IgD-negative memory B cell (primary cell): ENCODE data around the gene EML1. TPM values are rescaled to one million over a fixed set of nuclear protein-coding genes. Genes with fewer than 3 reads are reported as not detected.

Source experiments
- H3K27ac Mint-ChIP-seq, 3 donors: one replicate each; pipeline ENCODE4 v1.8.0; 2020 to 2022; ENCODE audit warnings: mild to moderate bottlenecking in 3 of 3, mixed read lengths in 3 of 3, moderate library complexity in 1 of 3
- H3K27me3 Mint-ChIP-seq: one replicate; pipeline ENCODE4 v1.8.0; 2021; ENCODE audit warnings: mixed read lengths
- H3K36me3 Mint-ChIP-seq: one replicate; pipeline ENCODE4 v1.8.0; 2020; ENCODE audit warnings: mild to moderate bottlenecking, mixed read lengths
- H3K4me1 Mint-ChIP-seq, 3 donors: one replicate each; pipeline ENCODE4 v1.8.0; 2020 to 2022; ENCODE audit warnings: mixed read lengths in 3 of 3, mild to moderate bottlenecking in 1 of 3
- H3K4me3 Mint-ChIP-seq, 4 donors: one replicate each; pipeline ENCODE4 v1.8.0; 2020 to 2022; ENCODE audit warnings: mild to moderate bottlenecking in 4 of 4, mixed read lengths in 4 of 4, moderate library complexity in 3 of 4
- H3K9me3 Mint-ChIP-seq, 3 donors: one replicate each; pipeline ENCODE4 v1.8.0; 2020 to 2021; ENCODE audit warnings: mixed read lengths in 3 of 3, mild to moderate bottlenecking in 1 of 3
- polyA plus RNA-seq: library from polyadenylated mRNA; unstranded; fragments of 300-500 nt; fragmentation: Illumina TruSeq; gene quantifications from one replicate; pipeline ENCODE4 v1.2.3, GENCODE V29; 2021

EML1 gene
- polyA plus RNA-seq, 1 donor from 2014 or later: not detected

GRCh38 chr14:99976681-99977080, 183.5 kb downstream of the EML1 start:
- Mint-ChIP-seq H3K27me3 (peaks cover 12% of the 10 kb centered on the region), H3K36me3 (no peaks in the 10 kb centered on the region), H3K9me3 (peaks cover 0 to 4% (median 2%) of the 10 kb centered on the region in 3 donors), H3K4me1 (peaks cover 7 to 9% (median 7%) of the 10 kb centered on the region in 3 donors), H3K4me3 (no peak overlapping the region), H3K27ac (no peak overlapping the region)

- Mint-ChIP-seq H3K27me3 (peaks cover 7% of the 10 kb centered on the region), H3K36me3 (no peaks in the 10 kb centered on the region)
Observed at GRCh38 chr14:99980299-99980698, 187.1 kb downstream of the EML1 start.

DNA sequence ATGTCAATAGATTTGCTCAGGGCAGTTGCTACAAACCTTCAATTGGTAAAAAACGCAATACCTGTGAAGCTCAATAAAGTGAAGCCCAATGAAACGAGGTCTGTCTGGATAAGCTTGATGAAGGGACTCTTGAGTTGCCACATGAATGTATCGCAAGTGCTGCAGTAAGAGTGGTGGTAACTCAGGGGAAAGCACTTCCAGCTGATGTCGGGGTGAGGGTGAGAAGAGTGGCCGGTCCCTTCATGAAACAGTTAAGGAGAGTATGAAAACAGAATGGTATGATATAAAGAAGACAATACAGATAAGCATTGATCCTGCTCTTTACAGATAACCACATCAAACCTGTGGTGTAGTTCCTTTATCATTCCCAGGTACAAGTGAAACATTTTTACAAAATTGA, 188.6 kb downstream of the EML1 start:
- Mint-ChIP-seq H3K4me1 (peaks cover 0 to 5% (median 0%) of the 10 kb centered on the region in 3 donors), H3K4me3 (no peak overlapping the region), H3K27ac (no peak overlapping the region), H3K27me3 (peaks cover 2% of the 10 kb centered on the region), H3K36me3 (no peaks in the 10 kb centered on the region), H3K9me3 (peaks cover 0 to 1% (median 0%) of the 10 kb centered on the region in 3 donors)

More at GRCh38 chr14:99980299-99980698, 187.1 kb downstream of the EML1 start:
- Mint-ChIP-seq H3K9me3 (peaks cover 0 to 2% (median 0%) of the 10 kb centered on the region in 3 donors), H3K4me3 (no peak overlapping the region), H3K27ac (no peak overlapping the region), H3K4me1 (peaks cover 0 to 5% (median 0%) of the 10 kb centered on the region in 3 donors)

DNA sequence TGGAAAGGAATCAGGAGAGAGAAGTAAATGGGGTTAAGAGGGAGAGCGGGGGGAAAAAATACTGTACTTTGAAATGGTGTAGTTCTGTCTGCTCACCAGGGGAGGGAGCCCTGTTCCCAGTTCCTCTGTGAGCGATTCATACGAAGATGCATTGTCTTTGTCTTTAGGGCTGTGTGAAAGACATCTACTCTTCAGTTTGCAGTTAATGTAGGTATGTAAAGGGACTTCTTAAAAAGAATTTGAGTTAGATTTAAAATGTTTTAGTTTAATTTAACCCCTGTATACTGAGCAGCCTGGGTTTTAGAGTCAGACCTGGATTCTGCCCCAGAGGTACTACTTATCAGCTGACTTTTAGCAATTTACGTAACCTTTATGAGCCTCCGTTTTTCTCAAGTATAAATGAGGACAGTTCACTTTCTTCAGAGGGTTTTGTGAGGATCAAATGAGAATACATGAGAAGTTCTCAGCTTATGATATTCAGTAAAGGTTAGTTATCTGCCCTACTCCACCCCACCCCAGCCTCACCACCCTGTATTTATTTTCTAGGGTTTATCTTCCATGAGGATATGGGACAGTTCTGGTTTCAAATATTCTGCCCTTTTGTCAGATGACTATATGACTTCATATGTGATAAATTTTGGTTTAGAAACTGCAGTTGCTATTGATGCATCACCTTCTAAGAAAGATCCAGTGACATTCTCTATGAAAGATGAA, 189.5 kb downstream of the EML1 start:
- peaks cover 0 to 5% (median 0%) of the 10 kb centered on the region in 3 donors for H3K4me1 Mint-ChIP-seq
- no peak overlapping the region for H3K4me3 Mint-ChIP-seq
- H3K36me3 Mint-ChIP-seq: no peaks in the 10 kb centered on the region
- H3K27me3 Mint-ChIP-seq: peaks cover 2% of the 10 kb centered on the region
- no peak overlapping the region for H3K27ac Mint-ChIP-seq
- peaks cover 0 to 1% (median 0%) of the 10 kb centered on the region in 3 donors for H3K9me3 Mint-ChIP-seq

DNA sequence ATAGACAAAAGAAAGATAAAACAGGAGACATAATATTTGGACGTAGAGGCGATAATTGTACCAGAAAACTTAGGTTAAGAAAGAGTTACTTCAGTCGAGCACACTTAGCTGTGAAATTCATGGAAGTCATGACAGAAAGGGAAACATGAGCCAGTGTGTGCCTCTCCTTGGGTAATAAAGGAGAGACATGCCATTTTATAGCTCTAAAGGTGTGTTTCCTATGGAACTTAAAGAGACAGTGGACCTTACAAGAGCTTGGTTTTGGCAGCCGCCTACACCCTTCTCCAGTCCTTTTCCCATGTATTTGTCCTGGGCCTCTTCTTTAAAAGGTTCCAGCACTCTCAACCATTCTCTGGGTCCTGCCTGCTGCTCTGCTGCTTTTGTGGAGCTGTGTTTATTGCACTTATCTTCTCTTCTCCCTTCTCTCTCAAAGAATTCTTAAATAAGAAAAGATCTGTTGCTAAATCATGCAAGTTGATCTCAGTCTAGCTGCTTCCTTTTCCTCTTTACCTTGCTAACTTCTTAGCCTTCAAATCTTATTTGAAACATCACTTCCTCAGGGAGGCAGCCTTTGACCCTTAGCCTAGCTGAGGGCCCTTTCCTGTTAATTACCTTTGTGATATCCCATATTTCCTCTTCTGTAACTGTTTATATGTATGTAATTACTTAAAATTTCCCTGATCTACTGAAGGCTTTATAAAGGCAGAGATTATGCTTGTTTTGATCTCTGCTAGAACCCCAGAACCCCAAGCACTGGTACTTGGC, 190.2 kb downstream of the EML1 start:
- Mint-ChIP-seq H3K9me3 (peaks cover 0 to 1% (median 0%) of the 10 kb centered on the region in 3 donors), H3K4me3 (no peak overlapping the region), H3K27me3 (peaks cover 2% of the 10 kb centered on the region), H3K27ac (no peak overlapping the region), H3K36me3 (no peaks in the 10 kb centered on the region), H3K4me1 (peaks cover 0 to 5% (median 0%) of the 10 kb centered on the region in 3 donors)

DNA sequence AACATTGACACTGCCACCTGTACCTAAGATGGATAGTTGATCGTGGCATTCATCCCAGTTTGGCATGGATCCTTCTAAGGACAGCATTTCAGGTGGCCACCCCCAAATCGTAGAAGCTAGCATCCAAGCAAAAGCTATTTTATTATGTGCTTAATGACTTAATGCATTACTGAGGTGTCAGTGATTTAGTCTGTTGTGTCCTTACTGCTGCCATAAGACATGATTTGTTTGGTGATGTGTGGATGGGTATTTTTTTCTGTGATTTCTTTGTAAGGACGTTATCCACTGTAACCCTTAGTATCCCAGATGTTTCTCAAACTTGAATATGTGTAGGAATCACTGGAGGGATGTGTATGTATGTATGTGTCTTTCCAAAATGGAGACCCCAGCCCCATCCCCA, 190.8 kb downstream of the EML1 start:
- Mint-ChIP-seq H3K27ac (no peak overlapping the region), H3K4me1 (peaks cover 0 to 5% (median 0%) of the 10 kb centered on the region in 3 donors), H3K36me3 (no peaks in the 10 kb centered on the region), H3K4me3 (no peak overlapping the region), H3K27me3 (peaks cover 5% of the 10 kb centered on the region), H3K9me3 (peaks cover 0 to 1% (median 0%) of the 10 kb centered on the region in 3 donors)

GRCh38 chr14:99986396-99986795, 193.2 kb downstream of the EML1 start:
- no peak overlapping the region for H3K4me3 Mint-ChIP-seq
- H3K9me3 Mint-ChIP-seq: peaks cover 0 to 1% (median 0%) of the 10 kb centered on the region in 3 donors
- no peaks in the 10 kb centered on the region for H3K36me3 Mint-ChIP-seq
- H3K4me1 Mint-ChIP-seq: peaks cover 0 to 5% (median 0%) of the 10 kb centered on the region in 3 donors
- H3K27me3 Mint-ChIP-seq: peaks cover 5% of the 10 kb centered on the region
- no peak overlapping the region for H3K27ac Mint-ChIP-seq

DNA sequence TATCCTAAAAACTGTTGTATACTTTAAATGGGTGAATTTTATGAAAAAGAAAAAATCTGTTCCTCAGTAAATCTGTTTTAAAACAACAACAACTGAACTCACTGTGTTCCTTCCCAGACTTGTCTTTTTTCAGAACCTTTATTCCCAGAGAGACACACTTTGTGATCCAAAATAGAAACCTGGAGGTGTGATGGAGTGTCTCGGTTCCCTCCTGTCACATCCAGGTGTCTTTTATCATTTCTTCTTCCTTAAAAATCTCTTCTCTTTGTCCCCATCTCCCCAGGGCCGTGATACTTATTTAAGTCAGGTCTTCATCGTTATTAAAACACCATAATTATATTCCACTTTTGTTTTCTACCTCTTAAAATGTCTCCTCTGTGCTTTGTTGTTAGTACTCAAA, 195.8 kb downstream of the EML1 start:
- H3K27me3 Mint-ChIP-seq: peaks cover 3% of the 10 kb centered on the region
- H3K4me1 Mint-ChIP-seq: peaks cover 0 to 1% (median 0%) of the 10 kb centered on the region in 3 donors
- peaks cover 2% of the 10 kb centered on the region for H3K36me3 Mint-ChIP-seq
- peaks cover 0 to 1% (median 0%) of the 10 kb centered on the region in 3 donors for H3K9me3 Mint-ChIP-seq
- no peak overlapping the region for H3K27ac Mint-ChIP-seq
- no peak overlapping the region for H3K4me3 Mint-ChIP-seq

DNA sequence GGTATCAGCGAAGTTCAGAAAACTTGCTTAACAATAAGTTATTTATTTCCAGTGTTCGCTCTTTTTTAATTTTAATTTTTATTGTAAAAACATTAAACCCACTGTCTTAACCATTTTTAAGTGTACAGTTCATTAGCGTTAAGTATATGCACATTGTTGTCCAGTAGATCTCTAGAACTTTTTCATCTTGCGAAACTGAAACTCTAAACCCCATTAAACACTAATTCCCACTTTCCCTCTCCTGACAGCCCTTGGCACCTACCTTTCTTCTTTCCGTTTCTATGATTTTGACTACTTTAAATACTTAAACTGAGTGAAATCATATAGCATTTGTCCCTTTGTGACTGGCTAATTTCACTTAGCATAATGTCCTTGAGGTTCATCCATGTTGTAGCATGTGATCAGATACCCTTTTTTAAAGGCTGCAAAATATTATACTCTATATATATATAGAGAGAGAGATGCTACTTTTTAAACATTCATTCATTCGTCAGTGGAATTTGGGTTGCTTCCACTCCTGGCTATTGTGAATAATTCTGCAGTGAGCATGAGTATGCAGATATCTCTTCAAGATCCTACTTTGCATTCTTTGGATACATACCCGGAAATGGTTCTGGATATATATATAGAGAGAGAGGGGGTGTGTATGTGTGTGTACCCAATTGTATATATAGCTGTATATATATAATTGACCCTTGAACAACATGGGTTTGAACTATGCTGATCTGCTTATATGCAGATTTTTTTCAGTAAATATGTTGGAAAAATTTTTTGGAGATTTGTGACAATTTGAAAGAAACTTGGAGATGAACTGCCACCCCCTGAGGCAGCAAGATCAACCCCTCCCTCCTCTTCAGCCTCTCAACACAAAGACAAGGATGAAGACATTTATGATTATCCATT, 197.3 kb downstream of the EML1 start:
- H3K27me3 Mint-ChIP-seq: peaks cover 6% of the 10 kb centered on the region
- peaks cover 3% of the 10 kb centered on the region in 3 donors for H3K4me1 Mint-ChIP-seq
- peaks cover 2% of the 10 kb centered on the region for H3K36me3 Mint-ChIP-seq
- H3K9me3 Mint-ChIP-seq: peaks cover 0 to 1% (median 1%) of the 10 kb centered on the region in 3 donors
- H3K4me3 Mint-ChIP-seq: no peak overlapping the region
- no peak overlapping the region for H3K27ac Mint-ChIP-seq

GRCh38 chr14:99991331-99991730, 198.1 kb downstream of the EML1 start:
- Mint-ChIP-seq H3K27me3 (peaks cover 9% of the 10 kb centered on the region), H3K4me3 (no peak overlapping the region), H3K4me1 (peaks cover 7 to 9% (median 8%) of the 10 kb centered on the region in 3 donors), H3K27ac (no peak overlapping the region), H3K36me3 (peaks cover 2% of the 10 kb centered on the region), H3K9me3 (peaks cover 0 to 1% (median 1%) of the 10 kb centered on the region in 3 donors)

Other genes starting within 250 kb of the EML1 start
- gene CCDC85C, start 189.2 kb upstream of the EML1 start, polyA plus RNA-seq: 0.20 TPM
- 0.24 TPM for gene HHIPL1, start 148.3 kb upstream of the EML1 start, polyA plus RNA-seq
- not detected for gene CYP46A1, start 109.1 kb upstream of the EML1 start, polyA plus RNA-seq